Measurements from ENCODE around the gene RPS16. TPM values are rescaled to one million over a fixed set of nuclear protein-coding genes. Genes with fewer than 3 reads are reported as not detected.
A peak's percentile ranks its signal among the peaks of the same experiment; 100 is the strongest.

RPS16 gene
- total RNA-seq, 5 donors from 2014 or later (not counting 1 experiment from before 2014, with no cell fraction given): 3,669 to 4,521 (median 4,268) TPM

- H3K27me3 Mint-ChIP-seq: no peaks in the 10 kb centered on the region
- Histone ChIP-seq H3K4me3 (ENCODE audit: control insufficient read depth in 1 of 2, extremely low read depth in 1 of 2, low read length in 1 of 2) (no peak overlapping the region), H3K27ac (ENCODE audit: low read length) (no peak overlapping the region), H3K4me1 (ENCODE audit: control insufficient read depth in 1 of 2, extremely low read depth in 1 of 2, insufficient read depth in 2 of 2, low read length in 2 of 2) (peaks cover 0 to 9% of the 10 kb centered on the region in 2 experiments), H3K27me3 (replicated peaks in 1 of 2; ENCODE audit: control insufficient read depth in 2 of 2, extremely low read depth in 1 of 2, insufficient read depth in 2 of 2, low read length in 1 of 2) (no peaks in the 10 kb centered on the region), H3K36me3 (ENCODE audit: control insufficient read depth in 2 of 2, extremely low read depth in 1 of 2, insufficient read depth in 1 of 2, low read length in 1 of 2) (peaks cover 11 to 19% of the 10 kb centered on the region in 2 donors), H3K9me3 (no peaks in the 10 kb centered on the region)
- WGBS (ENCODE audit: insufficient coverage): 85% methylated on average over 3 of the region's 5 CpGs
- ChIA-PET POLR2A (no interaction called here), CTCF (interaction anchor here in 1 of 2 donors (1.2 kb wide), 1 partner anchor 10 kb away, joined by 3 read pairs; the partner anchor contains the start of gene RPS16)
- H3K4me3 Mint-ChIP-seq: no peak overlapping the region
- DNase-seq (no peak), ATAC-seq (replicated peaks in 1 of 4) (no peak)
- no peaks in the 10 kb centered on the region for H3K9me3 Mint-ChIP-seq
- peaks cover 8% of the 10 kb centered on the region for H3K36me3 Mint-ChIP-seq
- H3K4me1 Mint-ChIP-seq: peaks cover 0 to 11% (median 10%) of the 10 kb centered on the region in 3 donors
- peak overlapping the region in 1 of 2 donors; percentile 5 for H3K27ac Mint-ChIP-seq
Observed at GRCh38 chr19:39426170-39426569, 9.6 kb downstream of the RPS16 start.

- Histone ChIP-seq H3K27me3 (replicated peaks in 1 of 2; ENCODE audit: control insufficient read depth in 2 of 2, extremely low read depth in 1 of 2, insufficient read depth in 2 of 2, low read length in 1 of 2) (no peaks in the 10 kb centered on the region), H3K4me1 (ENCODE audit: control insufficient read depth in 1 of 2, extremely low read depth in 1 of 2, insufficient read depth in 2 of 2, low read length in 2 of 2) (peaks cover 0 to 5% of the 10 kb centered on the region in 2 experiments), H3K27ac (ENCODE audit: low read length) (no peak overlapping the region), H3K4me3 (ENCODE audit: control insufficient read depth in 1 of 2, extremely low read depth in 1 of 2, low read length in 1 of 2) (no peak overlapping the region), H3K9me3 (no peaks in the 10 kb centered on the region), H3K36me3 (ENCODE audit: control insufficient read depth in 2 of 2, extremely low read depth in 1 of 2, insufficient read depth in 1 of 2, low read length in 1 of 2) (peaks cover 11 to 22% of the 10 kb centered on the region in 2 donors)
- ATAC-seq (replicated peaks in 1 of 4) (no peak), DNase-seq (no peak)
- no peaks in the 10 kb centered on the region for H3K9me3 Mint-ChIP-seq
- WGBS (ENCODE audit: insufficient coverage): 89% methylated on average over 7 of the region's 7 CpGs
- peaks cover 8% of the 10 kb centered on the region for H3K36me3 Mint-ChIP-seq
- ChIA-PET CTCF (no interaction called here), POLR2A (no interaction called here)
- H3K4me1 Mint-ChIP-seq: peaks cover 0 to 6% (median 5%) of the 10 kb centered on the region in 3 donors
- H3K27ac Mint-ChIP-seq: peak overlapping the region in 1 of 2 donors; percentile 5
- H3K4me3 Mint-ChIP-seq: no peak overlapping the region
- no peaks in the 10 kb centered on the region for H3K27me3 Mint-ChIP-seq
Observed at GRCh38 chr19:39425744-39426143, 10.0 kb downstream of the RPS16 start.

GRCh38 chr19:39424934-39425333, 10.8 kb downstream of the RPS16 start:
- H3K9me3 ChIP-seq: no peaks in the 10 kb centered on the region
- Mint-ChIP-seq H3K27me3 (no peaks in the 10 kb centered on the region), H3K9me3 (no peaks in the 10 kb centered on the region), H3K4me1 (peaks cover 0 to 1% (median 0%) of the 10 kb centered on the region in 3 donors), H3K4me3 (no peak overlapping the region), H3K27ac (no peak overlapping the region), H3K36me3 (peaks cover 8% of the 10 kb centered on the region)
- POLR2A ChIA-PET: interaction anchor here in 1 of 2 donors (1.8 kb wide), 1 partner anchor 11 kb away, joined by 6 read pairs; the partner anchor contains the start of gene RPS16
- WGBS (ENCODE audit: insufficient coverage): 90% methylated on average over 16 of the region's 16 CpGs
- no peak overlapping the region for H3K27ac ChIP-seq (ENCODE audit: low read length)
- H3K27me3 ChIP-seq (replicated peaks in 1 of 2; ENCODE audit: control insufficient read depth in 2 of 2, extremely low read depth in 1 of 2, insufficient read depth in 2 of 2, low read length in 1 of 2): no peaks in the 10 kb centered on the region
- no peak for DNase-seq
- ATAC-seq (replicated peaks in 1 of 4): no peak
- CTCF ChIA-PET: no interaction called here
- H3K4me1 ChIP-seq (ENCODE audit: control insufficient read depth in 1 of 2, extremely low read depth in 1 of 2, insufficient read depth in 2 of 2, low read length in 2 of 2): no peaks in the 10 kb centered on the region
- peaks cover 16 to 24% of the 10 kb centered on the region in 2 donors for H3K36me3 ChIP-seq (ENCODE audit: control insufficient read depth in 2 of 2, extremely low read depth in 1 of 2, insufficient read depth in 1 of 2, low read length in 1 of 2)
- no peak overlapping the region for H3K4me3 ChIP-seq (ENCODE audit: control insufficient read depth in 1 of 2, extremely low read depth in 1 of 2, low read length in 1 of 2)

- H3K9me3 Mint-ChIP-seq: no peaks in the 10 kb centered on the region
- ATAC-seq (replicated peaks in 1 of 4) (no peak), DNase-seq (no peak)
- H3K4me3 ChIP-seq (ENCODE audit: control insufficient read depth in 1 of 2, extremely low read depth in 1 of 2, low read length in 1 of 2): no peak overlapping the region
- no peak overlapping the region for H3K27ac ChIP-seq (ENCODE audit: low read length)
- no peaks in the 10 kb centered on the region for H3K4me1 ChIP-seq (ENCODE audit: control insufficient read depth in 1 of 2, extremely low read depth in 1 of 2, insufficient read depth in 2 of 2, low read length in 2 of 2)
- H3K36me3 Mint-ChIP-seq: peaks cover 16% of the 10 kb centered on the region
- H3K9me3 ChIP-seq: no peaks in the 10 kb centered on the region
- H3K27me3 ChIP-seq (replicated peaks in 1 of 2; ENCODE audit: control insufficient read depth in 2 of 2, extremely low read depth in 1 of 2, insufficient read depth in 2 of 2, low read length in 1 of 2): no peaks in the 10 kb centered on the region
- no peaks in the 10 kb centered on the region for H3K27me3 Mint-ChIP-seq
- WGBS (ENCODE audit: insufficient coverage): 89% methylated on average over 35 of the region's 35 CpGs
- ChIA-PET POLR2A (interaction anchor here in 1 of 2 donors (1.8 kb wide), 1 partner anchor 12 kb away, joined by 6 read pairs; the partner anchor contains the start of gene RPS16), CTCF (interaction anchor here in 1 of 2 donors (0.6 kb wide), 1 partner anchor 11 kb away, joined by 3 read pairs; the partner anchor contains the start of gene PLEKHG2)
- no peak overlapping the region for H3K4me3 Mint-ChIP-seq
- H3K4me1 Mint-ChIP-seq: no peaks in the 10 kb centered on the region
- H3K36me3 ChIP-seq (ENCODE audit: control insufficient read depth in 2 of 2, extremely low read depth in 1 of 2, insufficient read depth in 1 of 2, low read length in 1 of 2): peaks cover 16 to 33% of the 10 kb centered on the region in 2 donors
- H3K27ac Mint-ChIP-seq: no peak overlapping the region
Observed at GRCh38 chr19:39423258-39424086, 12.3 kb downstream of the RPS16 start.

- peak overlapping the region in 1 of 2 donors; percentile 55 for H3K27ac Mint-ChIP-seq
- peaks cover 0 to 2% (median 0%) of the 10 kb centered on the region in 3 donors for H3K4me1 Mint-ChIP-seq
- POLR2A ChIA-PET: no interaction called here
Observed at GRCh38 chr19:39422020-39422419, 13.7 kb downstream of the RPS16 start.

GRCh38 chr19:39420769-39421168, 15.0 kb downstream of the RPS16 start:
- Mint-ChIP-seq H3K27ac (no peak overlapping the region), H3K4me1 (peaks cover 0 to 2% (median 0%) of the 10 kb centered on the region in 3 donors), H3K9me3 (no peaks in the 10 kb centered on the region), H3K4me3 (no peak overlapping the region), H3K27me3 (no peaks in the 10 kb centered on the region), H3K36me3 (peaks cover 18% of the 10 kb centered on the region)
- H3K9me3 ChIP-seq: no peaks in the 10 kb centered on the region
- DNase-seq: no peak
- WGBS (ENCODE audit: insufficient coverage): 98% methylated on average over 11 of the region's 15 CpGs
- ChIA-PET POLR2A (no interaction called here), CTCF (no interaction called here)
- ATAC-seq (replicated peaks in 1 of 4): no peak
- H3K4me3 ChIP-seq (ENCODE audit: control insufficient read depth in 1 of 2, extremely low read depth in 1 of 2, low read length in 1 of 2): no peak overlapping the region
- no peaks in the 10 kb centered on the region for H3K27me3 ChIP-seq (replicated peaks in 1 of 2; ENCODE audit: control insufficient read depth in 2 of 2, extremely low read depth in 1 of 2, insufficient read depth in 2 of 2, low read length in 1 of 2)
- H3K36me3 ChIP-seq (ENCODE audit: control insufficient read depth in 2 of 2, extremely low read depth in 1 of 2, insufficient read depth in 1 of 2, low read length in 1 of 2): peaks cover 24 to 43% of the 10 kb centered on the region in 2 donors
- H3K4me1 ChIP-seq (ENCODE audit: control insufficient read depth in 1 of 2, extremely low read depth in 1 of 2, insufficient read depth in 2 of 2, low read length in 2 of 2): no peaks in the 10 kb centered on the region
- H3K27ac ChIP-seq (ENCODE audit: low read length): no peak overlapping the region

More at GRCh38 chr19:39422020-39422419, 13.7 kb downstream of the RPS16 start:
- no peak for ATAC-seq (replicated peaks in 1 of 4)
- CTCF ChIA-PET: no interaction called here
- Histone ChIP-seq H3K36me3 (ENCODE audit: control insufficient read depth in 2 of 2, extremely low read depth in 1 of 2, insufficient read depth in 1 of 2, low read length in 1 of 2) (peaks cover 19 to 40% of the 10 kb centered on the region in 2 donors), H3K27ac (ENCODE audit: low read length) (no peak overlapping the region), H3K9me3 (no peaks in the 10 kb centered on the region), H3K4me1 (ENCODE audit: control insufficient read depth in 1 of 2, extremely low read depth in 1 of 2, insufficient read depth in 2 of 2, low read length in 2 of 2) (no peaks in the 10 kb centered on the region), H3K27me3 (replicated peaks in 1 of 2; ENCODE audit: control insufficient read depth in 2 of 2, extremely low read depth in 1 of 2, insufficient read depth in 2 of 2, low read length in 1 of 2) (no peaks in the 10 kb centered on the region), H3K4me3 (ENCODE audit: control insufficient read depth in 1 of 2, extremely low read depth in 1 of 2, low read length in 1 of 2) (no peak overlapping the region)
- H3K36me3 Mint-ChIP-seq: peaks cover 18% of the 10 kb centered on the region
- WGBS (ENCODE audit: insufficient coverage): 100% methylated on average over 2 of the region's 5 CpGs
- no peaks in the 10 kb centered on the region for H3K9me3 Mint-ChIP-seq
- H3K27me3 Mint-ChIP-seq: no peaks in the 10 kb centered on the region
- H3K4me3 Mint-ChIP-seq: no peak overlapping the region
- DNase-seq: no peak
